A549 treated with GW870086 at 1 μM for 4 hours (cell line): ENCODE data around the gene SLC10A4. TPM values are rescaled to one million over a fixed set of nuclear protein-coding genes. Genes with fewer than 3 reads are reported as not detected.

Experiments
- total RNA-seq: library from RNA; stranded (reverse); fragments of 200-300 nt; extraction: Qiagen RNA extraction; gene quantifications from 5 replicates; pipeline ENCODE4 v1.2.3, GENCODE V29; 2022; ENCODE audit warnings: low read depth

The SLC10A4 gene, protein sequence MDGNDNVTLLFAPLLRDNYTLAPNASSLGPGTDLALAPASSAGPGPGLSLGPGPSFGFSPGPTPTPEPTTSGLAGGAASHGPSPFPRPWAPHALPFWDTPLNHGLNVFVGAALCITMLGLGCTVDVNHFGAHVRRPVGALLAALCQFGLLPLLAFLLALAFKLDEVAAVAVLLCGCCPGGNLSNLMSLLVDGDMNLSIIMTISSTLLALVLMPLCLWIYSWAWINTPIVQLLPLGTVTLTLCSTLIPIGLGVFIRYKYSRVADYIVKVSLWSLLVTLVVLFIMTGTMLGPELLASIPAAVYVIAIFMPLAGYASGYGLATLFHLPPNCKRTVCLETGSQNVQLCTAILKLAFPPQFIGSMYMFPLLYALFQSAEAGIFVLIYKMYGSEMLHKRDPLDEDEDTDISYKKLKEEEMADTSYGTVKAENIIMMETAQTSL
- 4.5 to 7.6 TPM (median 7.4 TPM) in 5 replicates for total RNA-seq

DNA sequence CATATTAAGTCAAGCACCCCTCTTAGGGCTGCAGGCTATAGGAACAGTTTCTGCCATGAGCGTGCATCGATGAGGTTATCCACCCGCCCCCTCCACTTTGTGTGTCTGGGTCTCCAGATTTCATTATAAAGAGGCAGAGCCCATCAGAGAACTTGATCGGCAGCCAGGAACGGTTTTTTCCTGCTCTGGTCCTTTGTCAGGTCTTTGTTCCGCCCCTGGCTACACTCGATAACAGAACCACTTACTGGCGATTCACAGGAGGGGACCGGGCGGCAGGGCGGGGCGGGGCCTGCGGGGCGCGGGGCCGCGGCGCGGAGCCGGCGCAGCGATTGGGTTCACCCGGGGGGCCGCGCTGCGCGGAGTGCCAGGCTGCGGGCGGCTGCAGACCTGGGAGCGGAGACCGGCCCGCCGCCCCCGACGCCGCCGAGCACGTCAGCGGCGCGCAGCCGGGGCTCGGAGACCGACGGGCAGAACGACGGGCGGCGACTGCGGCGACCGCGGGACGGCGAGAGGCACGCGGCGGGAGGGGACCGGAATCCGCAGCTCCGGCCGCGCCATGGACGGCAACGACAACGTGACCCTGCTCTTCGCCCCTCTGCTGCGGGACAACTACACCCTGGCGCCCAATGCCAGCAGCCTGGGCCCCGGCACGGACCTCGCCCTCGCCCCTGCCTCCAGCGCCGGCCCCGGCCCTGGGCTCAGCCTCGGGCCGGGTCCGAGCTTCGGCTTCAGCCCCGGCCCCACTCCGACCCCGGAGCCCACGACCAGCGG, at the start of gene SLC10A4:
Gene SLC10A4 (plus strand): TSS at position 338 of the 771 bp plus-strand sequence. CDS start 219 bp downstream, at position 557.

DNA sequence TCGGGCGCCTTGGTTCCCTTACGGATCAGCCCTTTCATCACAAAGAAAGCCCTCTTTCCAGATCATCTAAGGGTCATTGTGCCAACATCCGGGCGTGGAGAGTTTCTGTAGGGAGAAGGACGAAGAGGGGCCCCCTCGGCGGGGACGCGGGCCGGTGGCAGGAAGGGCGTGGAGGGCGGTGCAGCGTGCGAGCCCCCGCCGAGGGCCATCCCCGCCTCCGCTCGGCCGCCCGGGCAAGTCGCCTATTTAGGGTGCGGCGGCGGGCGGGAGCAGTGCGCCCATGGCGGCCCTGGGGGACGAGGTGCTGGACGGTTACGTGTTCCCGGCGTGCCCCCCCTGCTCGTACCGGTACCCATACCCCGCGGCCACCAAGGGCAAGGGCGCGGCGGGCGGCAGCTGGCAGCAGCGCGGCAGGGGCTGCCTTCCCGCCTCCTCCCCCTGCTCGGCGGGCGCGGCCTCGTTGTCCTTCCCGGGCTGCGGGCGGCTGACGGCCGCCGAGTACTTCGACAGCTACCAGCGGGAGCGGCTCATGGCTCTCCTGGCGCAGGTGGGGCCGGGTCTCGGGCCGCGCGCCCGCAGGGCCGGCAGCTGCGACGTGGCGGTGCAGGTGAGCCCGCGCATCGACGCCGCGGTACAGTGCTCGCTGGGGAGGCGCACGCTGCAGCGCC, 7.0 kb downstream of the SLC10A4 start, which contains the start of gene ZAR1:
Gene ZAR1 (plus strand): TSS at position 241 of the 668 bp plus-strand sequence. CDS start 40 bp downstream, at position 281.

Other genes starting within 250 kb of the SLC10A4 start
- 2.3 to 2.9 TPM (median 2.3 TPM) in 5 replicates for gene TEC, start 213.5 kb upstream of the SLC10A4 start, total RNA-seq
- gene SLAIN2, start 141.8 kb upstream of the SLC10A4 start, total RNA-seq, result 16.6 to 22.8 TPM (median 18.3 TPM) in 5 replicates
- 0.14 TPM in 1 of 5 replicates, not detected in the others for gene ZAR1, start 6.9 kb downstream of the SLC10A4 start, total RNA-seq